NCI-H2081 (cell line): ENCODE measurements around the gene DDTL.

Experiments
- DNase-seq, 2 experiments: peaks; one replicate each; lab custom pipeline; 2025; lab: John Stamatoyannopoulos, UW

Gene DDTL

DNA sequence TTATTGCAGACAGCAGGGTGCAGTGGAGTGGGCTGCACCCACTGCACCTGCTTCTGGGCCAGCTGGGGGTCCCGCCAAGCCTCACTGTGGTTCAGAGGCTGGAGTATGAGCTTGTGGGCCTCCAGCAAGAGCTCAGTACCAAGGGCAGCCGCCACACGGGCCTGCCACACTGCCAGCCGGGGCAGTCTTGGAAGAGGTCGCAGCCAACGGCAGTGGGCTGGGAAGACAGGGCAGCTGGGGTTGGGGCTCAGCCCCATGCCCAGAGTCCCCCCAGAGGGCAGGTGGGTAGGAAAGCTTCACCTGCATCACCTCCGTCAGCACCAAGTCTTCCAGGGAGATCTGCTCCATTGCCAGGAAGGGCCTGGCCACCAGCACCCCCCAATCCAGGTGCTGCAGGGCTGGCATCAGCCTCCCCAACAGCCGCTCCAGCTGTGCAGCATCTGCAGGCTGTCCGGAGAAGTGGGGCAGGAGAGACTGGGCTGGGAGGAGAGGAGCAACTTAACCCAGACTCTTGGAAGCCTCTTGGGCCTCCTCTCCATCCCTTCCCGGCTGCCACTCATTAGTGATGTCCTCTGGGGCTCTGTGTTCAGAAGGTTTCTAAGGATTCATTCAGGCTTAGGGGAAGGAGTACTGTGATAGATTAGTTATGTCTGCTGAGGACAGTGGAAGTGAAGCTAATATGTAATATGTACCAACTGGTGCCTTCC is 39.7 kb downstream of the DDTL start:
- no peak for DNase-seq

- DNase-seq, result no peak
Measured at GRCh38 chr22:24006914-24007214, 40.2 kb downstream of the DDTL start.

DNA sequence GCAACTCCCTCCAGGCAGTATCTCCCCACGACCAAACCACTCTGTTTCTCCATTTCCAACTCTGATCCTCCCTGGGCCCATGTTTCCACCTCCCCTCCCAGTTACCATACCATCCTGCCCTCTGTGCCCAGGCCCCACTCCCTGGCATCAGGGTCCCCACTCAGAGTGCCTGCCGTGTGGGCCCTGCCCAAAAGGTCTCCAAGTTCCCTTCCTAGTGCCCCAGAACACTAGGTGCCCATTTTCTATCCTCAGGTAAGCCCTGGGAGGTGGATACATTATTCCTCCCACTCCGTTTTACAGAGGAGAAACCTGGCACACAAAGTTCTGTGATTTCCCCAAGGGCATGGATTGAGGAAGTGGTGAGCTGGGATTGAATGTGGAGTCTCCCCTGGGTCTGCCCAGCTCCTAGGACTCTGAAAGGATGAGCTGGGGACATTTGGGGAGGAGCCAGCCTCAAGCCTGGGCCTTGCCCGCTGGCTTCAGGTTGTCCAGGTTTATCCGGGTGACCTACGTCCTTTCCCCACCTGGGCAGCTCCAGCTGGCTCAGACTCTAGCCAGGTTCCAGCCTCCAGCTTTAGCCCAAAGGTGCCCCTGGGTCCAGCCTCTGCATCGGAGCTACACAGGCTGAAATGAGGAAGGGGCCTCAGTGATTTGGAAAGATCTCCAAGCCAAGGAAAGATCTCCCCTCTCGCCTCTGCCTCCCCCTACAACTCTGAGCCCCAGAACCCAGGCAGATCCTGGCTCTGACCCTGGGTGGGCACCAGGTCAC is 40.7 kb downstream of the DDTL start:
- DNase-seq, result no peak

DNA sequence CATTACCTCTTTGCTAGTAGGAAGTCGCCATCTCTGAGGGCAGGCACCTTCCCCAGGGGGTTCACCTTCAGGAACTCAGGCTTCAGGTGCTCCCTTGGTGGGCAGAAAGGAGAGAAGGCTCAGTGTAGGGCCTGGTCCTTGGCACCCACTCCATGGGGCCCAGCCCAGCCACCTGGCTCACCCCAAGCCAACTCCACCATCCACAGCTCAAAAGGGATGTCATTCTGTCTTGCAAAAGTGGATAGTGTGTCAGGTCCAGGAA is 41.3 kb downstream of the DDTL start:
- DNase-seq, result no peak

- DNase-seq, result no peak
Measured at GRCh38 chr22:24008381-24009226, 41.9 kb downstream of the DDTL start.

DNA sequence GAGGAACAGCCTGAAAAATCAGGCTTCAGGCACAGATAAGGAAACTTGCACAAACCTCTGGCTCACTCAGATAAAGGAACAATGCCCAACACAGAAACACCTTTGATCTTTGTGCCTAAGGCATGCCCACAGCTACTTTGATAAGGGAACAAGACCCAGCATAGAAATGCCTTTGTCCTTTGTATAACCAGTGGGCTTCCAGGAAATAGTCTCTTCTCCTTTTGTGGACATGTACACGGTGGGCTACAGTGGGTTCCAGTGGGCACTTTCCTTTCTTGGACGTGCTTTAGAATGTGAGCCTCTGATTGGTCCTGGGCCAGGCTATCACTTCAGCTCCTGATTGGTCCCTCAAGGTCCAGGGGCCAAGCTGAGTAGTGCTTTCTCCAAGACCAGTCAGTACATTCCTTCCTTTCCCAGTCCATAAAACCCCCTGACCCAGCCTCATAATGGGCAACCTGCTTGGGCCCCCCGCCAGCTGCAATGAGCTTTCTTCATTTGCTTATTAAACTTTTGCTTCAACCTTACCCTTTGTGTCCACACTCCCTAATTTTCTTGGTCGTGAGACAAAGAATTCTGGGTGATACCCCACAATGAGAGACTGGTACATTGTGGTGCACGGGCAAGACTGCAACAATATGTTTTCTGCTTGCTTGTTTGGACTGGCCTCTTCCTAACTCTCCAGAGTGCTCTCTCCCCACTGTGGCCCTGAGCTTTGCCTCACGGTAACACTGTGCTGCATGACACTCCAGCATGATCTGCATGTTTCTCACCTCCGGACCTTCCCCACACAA is 42.7 kb downstream of the DDTL start:
- DNase-seq, result no peak

DNA sequence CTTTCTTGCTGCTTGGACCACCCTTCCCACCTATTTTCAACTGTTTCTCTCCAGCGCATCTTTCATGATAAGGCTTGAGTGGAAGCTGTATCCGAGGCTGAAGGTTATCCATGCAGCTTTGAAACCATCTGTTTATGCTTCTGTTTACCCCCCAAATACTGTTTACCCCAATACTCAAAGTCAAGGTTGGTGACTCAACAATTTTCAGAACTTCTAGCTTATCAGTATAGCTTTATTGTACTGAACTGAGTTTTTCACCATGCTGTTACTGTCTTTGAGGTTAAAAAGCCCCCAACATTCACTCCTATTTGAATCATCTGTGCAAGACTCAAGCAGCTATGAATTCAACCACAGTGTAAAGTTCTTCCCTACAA is 43.3 kb downstream of the DDTL start:
- no peak for DNase-seq

- peak in 1 of 2 experiments; percentile 27 for DNase-seq
Measured at GRCh38 chr22:24011735-24012068, 45.0 kb downstream of the DDTL start.

DNA sequence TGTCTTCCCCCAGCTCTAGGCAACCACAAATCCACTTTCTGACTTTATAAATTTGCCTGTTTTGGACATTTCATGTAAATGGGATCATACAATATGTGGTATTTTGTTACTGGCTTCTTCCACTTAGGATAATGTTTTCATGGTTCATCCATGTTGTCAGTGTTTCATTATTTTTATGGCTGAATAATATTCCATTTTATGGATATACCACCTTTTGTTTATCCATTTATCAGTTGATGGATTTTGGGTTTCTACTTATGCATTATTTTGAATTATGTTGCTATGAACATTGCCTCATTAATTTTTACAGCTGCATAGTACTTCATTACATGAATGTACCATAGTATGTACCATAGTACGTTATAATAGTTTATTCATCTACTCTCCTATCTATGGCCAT is 49.5 kb downstream of the DDTL start:
- no peak for DNase-seq

GRCh38 chr22:24021304-24021703 is 54.6 kb downstream of the DDTL start:
- no peak for DNase-seq
